Stimulated activated CD4-positive, alpha-beta T cell treated with anti-CD3 and anti-CD28 coated beads, Interleukin-12 subunit alpha, Interleukin-12 subunit beta, amount 100 ng/mL, for 24 hours (primary cell): ENCODE results near the gene SPG11.

Experiments used
- DNase-seq, 2 experiments: peaks; one replicate each; pipeline ENCODE4 v3.0.0-alpha.2; 2020; ENCODE audit warnings: low read depth in 2 of 2

SPG11 gene

GRCh38 chr15:44519537-44519936 lies 143.9 kb downstream of the SPG11 start:
- DNase-seq: no peak

- DNase-seq: no peak
Measured at GRCh38 chr15:44516436-44516835, 147.0 kb downstream of the SPG11 start.
